OCI-LY3 (cell line): Measurements from ENCODE around the gene ARF4.

Source experiments
- H2AFZ ChIP-seq: fragments of 200-600, 300-600 bp; shearing (Covaris generic); 2 replicates; pipeline ENCODE4 v1.6.0; 2014; ENCODE audit warnings: antibody characterized with exemption, low read depth, low read length
- H3K27ac ChIP-seq: fragments of 200-600, 300-600 bp; sonication (generic); 2 replicates; pipeline ENCODE4 v1.5.1; 2014; ENCODE audit warnings: mild to moderate bottlenecking, low read length, moderate library complexity, mixed read lengths
- H3K27me3 ChIP-seq: fragments of 200-600, 300-600 bp; sonication (generic); 2 replicates; pipeline ENCODE4 v1.6.1; 2014; ENCODE audit warnings: low read depth, low read length, mixed read lengths
- H3K36me3 ChIP-seq: fragments of 200-600, 300-600 bp; sonication (generic); replicated peaks from 2 replicates; pipeline ENCODE3; 2014; ENCODE audit warnings: low read depth, low read length, mixed read lengths
- H3K4me1 ChIP-seq: fragments of 300-600, 200-600 bp; sonication (generic); 2 replicates; pipeline ENCODE4 v1.6.1; 2014; ENCODE audit warnings: low read length, mixed read lengths
- H3K4me2 ChIP-seq: fragments of 200-600, 300-600 bp; sonication (generic); 2 replicates; pipeline ENCODE4 v1.6.1; 2014; ENCODE audit warnings: low read length, mixed read lengths
- H3K4me3 ChIP-seq: fragments of 300-600, 200-600 bp; sonication (generic); 2 replicates; pipeline ENCODE4 v1.5.1; 2014; ENCODE audit warnings: antibody characterized with exemption, mild to moderate bottlenecking, low read length, moderate library complexity
- H3K79me2 ChIP-seq: fragments of 300-600, 200-600 bp; shearing (Covaris generic); 2 replicates; pipeline ENCODE4 v1.6.1; 2014; ENCODE audit warnings: mild to moderate bottlenecking, low read length, mixed read lengths
- H3K9ac ChIP-seq: fragments of 300-600, 200-600 bp; shearing (Covaris generic); 2 replicates; pipeline ENCODE4 v1.6.0; 2014; ENCODE audit warnings: mild to moderate bottlenecking, low read length, moderate library complexity
- H3K9me3 ChIP-seq: fragments of 200-600, 300-600 bp; shearing (Covaris generic); 2 replicates; pipeline ENCODE4 v1.6.1; 2014; ENCODE audit warnings: low read length, mixed read lengths; ENCODE audit not compliant: insufficient read depth
- H4K20me1 ChIP-seq: fragments of 200-600, 300-600 bp; sonication (generic); 2 replicates; pipeline ENCODE4 v1.6.1; 2016; ENCODE audit warnings: low read length, mixed read lengths; ENCODE audit not compliant: insufficient read depth
- CTCF ChIP-seq: fragments of 200-600, 300-600 bp; sonication (generic); IDR thresholded peaks from 2 replicates; pipeline ENCODE4 v1.5.1; 2014; ENCODE audit warnings: antibody characterized with exemption, low read length, low read depth
- EZH2phosphoT487 ChIP-seq: fragments of 200-600 bp; shearing (Covaris generic); IDR thresholded peaks from 2 replicates; pipeline ENCODE4 v1.6.1; 2018; ENCODE audit warnings: antibody characterized with exemption, mixed run types, low read depth

Gene ARF4

GRCh38 chr3:57582474-57583168 lies 14.5 kb downstream of the ARF4 start:
- Histone ChIP-seq H3K36me3 (peaks cover 46% of the 10 kb centered on the region), H2AFZ (no peak overlapping the region), H3K9ac (no peak overlapping the region), H4K20me1 (peaks cover 48% of the 10 kb centered on the region), H3K4me1 (peaks cover 26% of the 10 kb centered on the region), H3K27ac (no peak overlapping the region), H3K9me3 (no peaks in the 10 kb centered on the region), H3K79me2 (peaks cover 98% of the 10 kb centered on the region), H3K27me3 (no peaks in the 10 kb centered on the region), H3K4me3 (no peak overlapping the region), H3K4me2 (no peak overlapping the region)
- TF ChIP-seq CTCF: peak; percentile 52
- TF ChIP-seq EZH2phosphoT487: no peak

GRCh38 chr3:57577801-57578200 lies 19.3 kb downstream of the ARF4 start:
- H3K9me3 ChIP-seq: no peaks in the 10 kb centered on the region
- peaks cover 72% of the 10 kb centered on the region for H3K36me3 ChIP-seq
- peaks cover 89% of the 10 kb centered on the region for H3K79me2 ChIP-seq
- H3K4me3 ChIP-seq: no peak overlapping the region
- H4K20me1 ChIP-seq: peaks cover 23% of the 10 kb centered on the region; the same call in 1 of the 2 replicates
- H2AFZ ChIP-seq: no peak overlapping the region
- TF ChIP-seq CTCF (no peak), EZH2phosphoT487 (no peak)
- H3K9ac ChIP-seq: no peak overlapping the region
- no peak overlapping the region for H3K27ac ChIP-seq
- no peaks in the 10 kb centered on the region for H3K27me3 ChIP-seq
- no peak overlapping the region for H3K4me2 ChIP-seq
- H3K4me1 ChIP-seq: peaks cover 17% of the 10 kb centered on the region

- Histone ChIP-seq H3K9ac (no peak overlapping the region), H3K36me3 (peaks cover 72% of the 10 kb centered on the region), H3K27me3 (no peaks in the 10 kb centered on the region), H3K4me3 (no peak overlapping the region), H3K27ac (no peak overlapping the region), H3K79me2 (peaks cover 75% of the 10 kb centered on the region), H3K9me3 (no peaks in the 10 kb centered on the region), H2AFZ (no peak overlapping the region), H4K20me1 (peaks cover 19% of the 10 kb centered on the region; the same call in 1 of the 2 replicates), H3K4me1 (peaks cover 22% of the 10 kb centered on the region), H3K4me2 (no peak overlapping the region)
- TF ChIP-seq EZH2phosphoT487 (no peak), CTCF (no peak)
Measured at GRCh38 chr3:57575966-57576626, 21.0 kb downstream of the ARF4 start.

- Histone ChIP-seq H3K4me3 (no peak overlapping the region), H3K4me2 (no peak overlapping the region), H4K20me1 (peaks cover 11% of the 10 kb centered on the region; the same call in 1 of the 2 replicates), H3K79me2 (peaks cover 46% of the 10 kb centered on the region), H2AFZ (no peak overlapping the region), H3K9ac (no peak overlapping the region), H3K4me1 (peaks cover 12% of the 10 kb centered on the region), H3K36me3 (peaks cover 67% of the 10 kb centered on the region), H3K27me3 (no peaks in the 10 kb centered on the region), H3K27ac (peak overlapping the region; percentile 24), H3K9me3 (no peaks in the 10 kb centered on the region)
- TF ChIP-seq CTCF: no peak
- no peak for TF ChIP-seq EZH2phosphoT487
Measured at GRCh38 chr3:57572096-57572495, 25.0 kb downstream of the ARF4 start.
